GM21528 (cell line): ENCODE results near the gene TWNK.
A peak's percentile ranks its signal among the peaks of the same experiment; 100 is the strongest.
"Not testable (repeated sequence)": the region's sequence is repeated elsewhere in the genome, so short reads cannot be mapped to it uniquely, and the experiment has no call there.

Experiments used
- ATAC-seq: cut with Tn5 transposase; IDR thresholded peaks from one replicate; pipeline ENCODE4 v1.9.1; 2021; ENCODE audit warnings: mild to moderate bottlenecking, moderate library complexity; ENCODE audit not compliant: unreplicated experiment, low FRiP score

The TWNK gene

GRCh38 chr10:100972115-100972903 is 15.0 kb upstream of the TWNK start:
- no peak for ATAC-seq

- no peak for ATAC-seq
Measured at GRCh38 chr10:100972904-100973535, 14.3 kb upstream of the TWNK start.

DNA sequence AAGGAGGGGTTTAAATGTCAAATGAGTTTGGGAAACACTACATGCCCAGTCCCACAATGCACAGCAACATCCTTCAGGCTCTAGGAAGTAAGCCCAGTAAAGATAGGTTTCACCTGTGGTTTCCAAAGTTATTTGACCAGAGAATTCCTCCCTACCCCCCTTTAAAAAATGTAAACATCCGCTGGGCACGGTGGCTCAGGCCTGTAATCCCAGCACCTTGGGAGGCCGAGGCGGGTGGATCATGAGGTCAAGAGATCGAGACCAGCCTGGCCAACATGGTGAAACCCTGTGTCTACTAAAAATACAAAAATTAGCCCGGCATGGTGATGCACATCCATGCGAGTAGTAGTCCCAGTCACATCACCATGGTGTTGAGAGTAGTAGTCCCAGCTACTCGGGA is 11.9 kb upstream of the TWNK start:
- not testable (repeated sequence) for ATAC-seq

DNA sequence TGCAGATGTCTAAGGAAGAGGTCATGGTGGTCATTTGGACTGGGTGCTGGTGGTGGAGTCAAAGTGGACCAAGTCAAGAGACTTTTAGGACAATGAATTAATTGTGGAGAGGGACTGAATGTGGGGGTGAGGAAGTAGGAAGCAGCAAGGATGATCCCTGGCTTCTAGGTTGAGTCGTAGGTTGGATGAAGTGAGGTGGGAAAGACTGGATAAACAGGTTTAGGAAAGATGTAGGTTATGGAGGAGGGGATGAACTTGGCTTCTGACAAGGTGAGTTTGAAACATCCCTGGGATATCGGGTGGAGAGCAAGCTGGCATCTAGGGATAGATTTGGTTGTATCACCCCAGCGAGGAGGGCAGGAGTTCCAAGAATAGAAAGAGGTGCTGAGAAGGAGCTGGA is 10.4 kb upstream of the TWNK start:
- ATAC-seq, result no peak

DNA sequence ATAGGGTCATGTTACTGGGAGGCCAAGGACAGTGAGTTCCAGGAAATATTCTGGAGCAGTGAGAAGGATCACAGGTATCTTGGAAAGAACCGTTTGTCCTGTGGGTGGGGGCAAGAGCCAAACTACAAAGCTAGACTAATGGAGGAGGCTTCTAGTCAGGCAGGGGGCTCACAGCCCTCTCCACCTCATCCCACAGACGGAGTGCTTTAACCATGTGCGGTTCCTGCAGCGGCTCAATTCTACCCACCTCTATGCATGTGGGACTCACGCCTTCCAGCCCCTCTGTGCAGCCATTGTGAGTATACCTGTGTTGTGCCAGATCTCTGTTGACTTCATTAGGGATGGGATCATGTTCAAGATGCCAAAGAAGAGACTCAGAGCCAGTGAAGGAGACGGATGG is 9.9 kb upstream of the TWNK start:
- no peak for ATAC-seq

DNA sequence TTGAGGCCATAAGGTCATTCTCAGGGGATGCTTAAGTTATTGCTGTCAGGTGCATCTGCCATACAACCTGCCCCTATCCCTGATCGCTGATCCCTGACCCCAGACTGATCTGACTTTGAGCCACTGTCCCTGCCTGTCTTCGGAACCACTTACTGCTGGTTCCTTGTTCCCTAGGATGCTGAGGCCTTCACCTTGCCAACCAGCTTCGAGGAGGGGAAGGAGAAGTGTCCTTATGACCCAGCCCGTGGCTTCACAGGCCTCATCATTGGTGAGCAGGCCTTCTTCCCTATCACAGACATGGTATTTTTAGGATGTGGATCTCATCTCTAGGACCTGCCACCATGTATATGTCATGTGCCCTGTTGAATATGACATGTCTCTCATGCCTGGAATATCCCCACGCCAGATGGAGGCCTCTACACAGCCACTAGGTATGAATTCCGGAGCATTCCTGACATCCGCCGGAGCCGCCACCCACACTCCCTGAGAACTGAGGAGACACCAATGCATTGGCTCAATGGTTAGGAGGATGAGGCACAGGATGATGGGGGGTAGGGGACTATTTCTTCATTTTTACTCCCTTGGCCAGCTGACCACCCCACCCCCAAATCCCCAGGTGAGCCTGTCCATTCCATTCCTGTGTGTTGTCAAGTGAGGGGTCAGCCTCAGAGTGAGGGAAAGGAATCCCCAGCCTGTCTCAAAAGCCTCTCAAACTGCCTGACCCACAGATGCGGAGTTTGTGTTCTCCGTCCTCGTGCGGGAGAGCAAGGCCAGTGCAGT is 9.0 kb upstream of the TWNK start:
- no peak for ATAC-seq

- ATAC-seq, result no peak
Measured at GRCh38 chr10:100978901-100979195, 8.5 kb upstream of the TWNK start.

- ATAC-seq, result no peak
Measured at GRCh38 chr10:100979791-100980272, 7.5 kb upstream of the TWNK start.

GRCh38 chr10:100980311-100980710 is 7.0 kb upstream of the TWNK start:
- no peak for ATAC-seq

- no peak for ATAC-seq
Measured at GRCh38 chr10:100980711-100981110, 6.6 kb upstream of the TWNK start.

- no peak for ATAC-seq
Measured at GRCh38 chr10:100981178-100981772, 6.1 kb upstream of the TWNK start.

- ATAC-seq, result no peak
Measured at GRCh38 chr10:100982916-100983830, 4.2 kb upstream of the TWNK start.

GRCh38 chr10:100983868-100984671 is 3.3 kb upstream of the TWNK start:
- no peak for ATAC-seq

DNA sequence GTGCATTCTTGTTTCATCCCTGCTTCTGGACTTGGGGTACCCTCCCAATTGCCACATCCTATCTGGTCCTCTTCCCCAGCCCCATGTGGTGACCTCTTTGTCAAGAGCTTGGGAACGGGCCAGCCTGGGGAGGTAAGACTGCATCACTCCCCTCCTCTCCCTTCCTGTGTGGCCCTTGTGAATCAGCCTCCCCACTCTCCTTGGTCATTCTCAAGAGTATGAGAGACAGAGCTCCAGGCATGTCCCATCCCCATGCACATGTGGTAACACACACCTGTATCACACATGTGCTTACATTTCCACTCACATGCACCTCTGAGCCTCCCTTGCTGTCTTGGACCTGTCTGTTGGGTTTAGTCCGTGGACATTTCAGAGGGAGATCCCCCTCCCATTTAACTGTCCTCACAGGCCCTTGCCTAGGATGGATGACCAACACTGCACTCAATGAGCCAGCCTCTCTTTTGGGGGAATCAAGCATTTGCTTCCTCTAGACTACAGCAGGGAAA is 2.6 kb upstream of the TWNK start:
- ATAC-seq, result no peak

DNA sequence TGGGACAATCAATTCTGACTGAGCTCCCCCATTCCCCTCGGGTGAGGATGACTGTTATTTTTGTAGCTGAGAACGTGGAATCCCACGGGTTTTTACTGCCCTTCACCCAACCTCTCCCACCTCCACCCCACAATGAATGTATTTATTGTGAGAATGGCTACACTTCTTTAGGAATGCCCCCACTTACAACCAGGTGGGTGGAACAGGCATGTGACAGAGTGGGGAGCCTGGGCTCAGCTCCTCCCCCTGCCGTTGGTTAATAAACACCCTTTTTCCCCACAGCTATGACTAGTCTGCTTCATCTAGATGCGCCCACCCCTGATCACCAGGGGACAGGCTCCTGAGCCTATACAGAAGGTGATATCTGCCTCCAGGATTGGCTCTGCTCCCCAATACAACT is 2.0 kb upstream of the TWNK start:
- no peak for ATAC-seq

DNA sequence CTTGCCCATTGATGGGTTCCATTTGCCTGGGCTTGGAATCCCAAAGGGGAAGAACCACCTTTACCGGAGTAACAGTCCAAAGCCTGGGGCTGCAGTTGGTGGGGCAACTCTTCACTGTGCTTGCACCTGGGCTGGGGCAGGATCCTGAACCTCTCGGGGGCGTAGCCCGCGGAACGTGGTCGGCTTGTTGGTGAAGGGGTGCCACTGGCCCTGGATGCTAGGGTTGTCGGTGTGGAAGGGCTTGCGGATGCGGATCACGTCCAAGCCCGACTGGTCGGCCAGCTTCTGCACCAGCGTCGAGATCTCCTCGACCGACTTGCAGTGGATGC is 756 bp upstream of the TWNK start:
- peak; percentile 7 for ATAC-seq

DNA sequence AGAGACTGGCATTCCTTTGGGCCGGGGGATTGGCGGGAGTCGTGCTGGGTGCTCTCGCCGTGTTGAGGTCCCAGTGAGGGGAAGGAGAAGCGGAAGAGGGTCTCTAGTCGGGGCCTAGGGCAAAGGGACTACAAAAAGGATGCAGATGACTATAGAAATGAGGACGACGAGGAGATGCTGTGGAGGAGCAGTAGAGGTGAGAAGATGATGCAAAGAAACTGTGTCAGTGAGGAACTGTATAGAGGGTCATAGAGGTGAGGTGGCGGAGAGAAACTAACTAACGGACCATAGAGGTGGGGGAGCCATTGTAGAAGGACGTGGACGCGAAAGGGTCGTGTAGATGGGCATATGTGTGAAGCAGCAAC is 324 bp downstream of the TWNK start:
- ATAC-seq, result no peak

- ATAC-seq, result no peak
Measured at GRCh38 chr10:100988166-100988565, 823 bp downstream of the TWNK start.

DNA sequence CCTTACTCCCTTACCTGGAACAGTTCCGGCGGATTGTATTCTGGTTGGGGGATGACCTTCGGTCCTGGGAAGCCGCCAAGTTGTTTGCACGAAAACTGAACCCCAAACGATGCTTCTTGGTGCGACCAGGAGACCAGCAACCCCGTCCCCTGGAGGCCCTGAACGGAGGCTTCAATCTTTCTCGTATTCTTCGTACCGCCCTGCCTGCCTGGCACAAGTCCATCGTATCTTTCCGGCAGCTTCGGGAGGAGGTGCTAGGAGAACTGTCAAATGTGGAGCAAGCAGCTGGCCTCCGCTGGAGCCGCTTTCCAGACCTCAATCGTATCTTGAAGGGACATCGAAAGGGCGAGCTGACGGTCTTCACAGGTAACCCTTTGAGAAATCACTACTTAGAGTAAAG is 1.7 kb downstream of the TWNK start:
- ATAC-seq, result no peak
